ENCODE results near the gene THAP8.

The THAP8 gene

DNA sequence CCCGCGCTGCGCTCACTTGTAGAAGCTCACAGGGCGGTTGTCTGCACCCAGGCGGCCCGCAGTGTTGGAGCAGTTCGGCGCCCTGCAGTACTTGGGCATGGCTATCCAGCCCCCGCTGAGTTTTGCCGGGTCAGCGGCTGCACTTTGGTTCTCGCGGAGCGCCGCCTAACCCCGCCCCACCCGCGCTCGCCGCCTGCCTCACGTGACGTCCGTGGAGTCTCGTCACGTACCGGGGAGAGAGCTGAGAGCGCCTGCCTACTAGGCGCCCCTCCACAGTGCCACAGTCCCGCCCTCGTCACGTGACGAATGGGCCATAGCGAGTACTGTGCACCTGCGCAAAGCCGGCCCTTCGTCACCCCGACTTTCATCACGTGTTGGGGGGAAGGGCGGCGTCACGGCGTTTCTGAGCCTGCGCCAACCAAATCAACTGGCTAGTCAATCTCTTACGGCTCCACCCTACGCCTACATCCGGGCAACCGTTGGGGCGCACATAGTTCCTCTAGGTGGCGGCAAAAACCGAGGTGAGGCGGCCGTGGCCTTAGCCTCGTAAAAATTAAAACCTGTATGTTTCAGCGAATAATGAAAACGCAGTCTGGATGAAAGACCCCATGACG is at the start of gene THAP8 (continued):
- TF ChIP-seq, protein P1, sequence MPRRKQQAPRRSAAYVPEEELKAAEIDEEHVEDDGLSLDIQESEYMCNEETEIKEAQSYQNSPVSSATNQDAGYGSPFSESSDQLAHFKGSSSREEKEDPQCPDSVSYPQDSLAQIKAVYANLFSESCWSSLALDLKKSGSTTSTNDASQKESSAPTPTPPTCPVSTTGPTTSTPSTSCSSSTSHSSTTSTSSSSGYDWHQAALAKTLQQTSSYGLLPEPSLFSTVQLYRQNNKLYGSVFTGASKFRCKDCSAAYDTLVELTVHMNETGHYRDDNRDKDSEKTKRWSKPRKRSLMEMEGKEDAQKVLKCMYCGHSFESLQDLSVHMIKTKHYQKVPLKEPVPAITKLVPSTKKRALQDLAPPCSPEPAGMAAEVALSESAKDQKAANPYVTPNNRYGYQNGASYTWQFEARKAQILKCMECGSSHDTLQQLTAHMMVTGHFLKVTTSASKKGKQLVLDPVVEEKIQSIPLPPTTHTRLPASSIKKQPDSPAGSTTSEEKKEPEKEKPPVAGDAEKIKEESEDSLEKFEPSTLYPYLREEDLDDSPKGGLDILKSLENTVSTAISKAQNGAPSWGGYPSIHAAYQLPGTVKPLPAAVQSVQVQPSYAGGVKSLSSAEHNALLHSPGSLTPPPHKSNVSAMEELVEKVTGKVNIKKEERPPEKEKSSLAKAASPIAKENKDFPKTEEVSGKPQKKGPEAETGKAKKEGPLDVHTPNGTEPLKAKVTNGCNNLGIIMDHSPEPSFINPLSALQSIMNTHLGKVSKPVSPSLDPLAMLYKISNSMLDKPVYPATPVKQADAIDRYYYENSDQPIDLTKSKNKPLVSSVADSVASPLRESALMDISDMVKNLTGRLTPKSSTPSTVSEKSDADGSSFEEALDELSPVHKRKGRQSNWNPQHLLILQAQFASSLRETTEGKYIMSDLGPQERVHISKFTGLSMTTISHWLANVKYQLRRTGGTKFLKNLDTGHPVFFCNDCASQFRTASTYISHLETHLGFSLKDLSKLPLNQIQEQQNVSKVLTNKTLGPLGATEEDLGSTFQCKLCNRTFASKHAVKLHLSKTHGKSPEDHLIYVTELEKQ (tag by site-specific recombination; IDR thresholded peaks at IDR 0.05; ENCODE audit: borderline replicate concordance), result peak; percentile 74; the same call in 1 of the 2 replicates
- TF ChIP-seq ZNF335 (tag by site-specific recombination; conservative IDR thresholded peaks at IDR 0.05) (peak; percentile 99), ZNF624 (tag by site-specific recombination; IDR thresholded peaks at IDR 0.05) (no peak), BCL11A (tag by site-specific recombination; IDR thresholded peaks at IDR 0.05; ENCODE audit: low read depth) (peak; percentile 11; the same call in 1 of the 2 replicates), HOXC10 (CRISPR knock-in tag; IDR thresholded peaks at IDR 0.05) (0 out of 2 replicates have a peak, but pooled peaks have one; percentile 22), ZNF211 (tag by site-specific recombination; IDR thresholded peaks at IDR 0.05; ENCODE audit: low read depth) (no peak), GLIS2 (tag by site-specific recombination; IDR thresholded peaks at IDR 0.05) (peak; percentile 73), ZNF544 (tag by site-specific recombination; IDR thresholded peaks at IDR 0.05) (no peak), YY1 (tag by site-specific recombination; IDR thresholded peaks at IDR 0.05) (no peak), ZBTB8A (tag by site-specific recombination; IDR thresholded peaks at IDR 0.05) (peak; percentile 99)
- TF ChIP-seq, protein P2, sequence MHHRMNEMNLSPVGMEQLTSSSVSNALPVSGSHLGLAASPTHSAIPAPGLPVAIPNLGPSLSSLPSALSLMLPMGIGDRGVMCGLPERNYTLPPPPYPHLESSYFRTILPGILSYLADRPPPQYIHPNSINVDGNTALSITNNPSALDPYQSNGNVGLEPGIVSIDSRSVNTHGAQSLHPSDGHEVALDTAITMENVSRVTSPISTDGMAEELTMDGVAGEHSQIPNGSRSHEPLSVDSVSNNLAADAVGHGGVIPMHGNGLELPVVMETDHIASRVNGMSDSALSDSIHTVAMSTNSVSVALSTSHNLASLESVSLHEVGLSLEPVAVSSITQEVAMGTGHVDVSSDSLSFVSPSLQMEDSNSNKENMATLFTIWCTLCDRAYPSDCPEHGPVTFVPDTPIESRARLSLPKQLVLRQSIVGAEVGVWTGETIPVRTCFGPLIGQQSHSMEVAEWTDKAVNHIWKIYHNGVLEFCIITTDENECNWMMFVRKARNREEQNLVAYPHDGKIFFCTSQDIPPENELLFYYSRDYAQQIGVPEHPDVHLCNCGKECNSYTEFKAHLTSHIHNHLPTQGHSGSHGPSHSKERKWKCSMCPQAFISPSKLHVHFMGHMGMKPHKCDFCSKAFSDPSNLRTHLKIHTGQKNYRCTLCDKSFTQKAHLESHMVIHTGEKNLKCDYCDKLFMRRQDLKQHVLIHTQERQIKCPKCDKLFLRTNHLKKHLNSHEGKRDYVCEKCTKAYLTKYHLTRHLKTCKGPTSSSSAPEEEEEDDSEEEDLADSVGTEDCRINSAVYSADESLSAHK (tag by site-specific recombination; IDR thresholded peaks at IDR 0.05), result peak; percentile 74; the same call in 1 of the 2 replicates
- TF ChIP-seq, protein P3, sequence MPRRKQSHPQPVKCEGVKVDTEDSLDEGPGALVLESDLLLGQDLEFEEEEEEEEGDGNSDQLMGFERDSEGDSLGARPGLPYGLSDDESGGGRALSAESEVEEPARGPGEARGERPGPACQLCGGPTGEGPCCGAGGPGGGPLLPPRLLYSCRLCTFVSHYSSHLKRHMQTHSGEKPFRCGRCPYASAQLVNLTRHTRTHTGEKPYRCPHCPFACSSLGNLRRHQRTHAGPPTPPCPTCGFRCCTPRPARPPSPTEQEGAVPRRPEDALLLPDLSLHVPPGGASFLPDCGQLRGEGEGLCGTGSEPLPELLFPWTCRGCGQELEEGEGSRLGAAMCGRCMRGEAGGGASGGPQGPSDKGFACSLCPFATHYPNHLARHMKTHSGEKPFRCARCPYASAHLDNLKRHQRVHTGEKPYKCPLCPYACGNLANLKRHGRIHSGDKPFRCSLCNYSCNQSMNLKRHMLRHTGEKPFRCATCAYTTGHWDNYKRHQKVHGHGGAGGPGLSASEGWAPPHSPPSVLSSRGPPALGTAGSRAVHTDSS (tag by site-specific recombination; IDR thresholded peaks at IDR 0.05), result no peak
- TF ChIP-seq, protein P4, sequence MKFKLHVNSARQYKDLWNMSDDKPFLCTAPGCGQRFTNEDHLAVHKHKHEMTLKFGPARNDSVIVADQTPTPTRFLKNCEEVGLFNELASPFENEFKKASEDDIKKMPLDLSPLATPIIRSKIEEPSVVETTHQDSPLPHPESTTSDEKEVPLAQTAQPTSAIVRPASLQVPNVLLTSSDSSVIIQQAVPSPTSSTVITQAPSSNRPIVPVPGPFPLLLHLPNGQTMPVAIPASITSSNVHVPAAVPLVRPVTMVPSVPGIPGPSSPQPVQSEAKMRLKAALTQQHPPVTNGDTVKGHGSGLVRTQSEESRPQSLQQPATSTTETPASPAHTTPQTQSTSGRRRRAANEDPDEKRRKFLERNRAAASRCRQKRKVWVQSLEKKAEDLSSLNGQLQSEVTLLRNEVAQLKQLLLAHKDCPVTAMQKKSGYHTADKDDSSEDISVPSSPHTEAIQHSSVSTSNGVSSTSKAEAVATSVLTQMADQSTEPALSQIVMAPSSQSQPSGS (tag by site-specific recombination; IDR thresholded peaks at IDR 0.05; ENCODE audit: low read depth), result peak; percentile 81

DNA sequence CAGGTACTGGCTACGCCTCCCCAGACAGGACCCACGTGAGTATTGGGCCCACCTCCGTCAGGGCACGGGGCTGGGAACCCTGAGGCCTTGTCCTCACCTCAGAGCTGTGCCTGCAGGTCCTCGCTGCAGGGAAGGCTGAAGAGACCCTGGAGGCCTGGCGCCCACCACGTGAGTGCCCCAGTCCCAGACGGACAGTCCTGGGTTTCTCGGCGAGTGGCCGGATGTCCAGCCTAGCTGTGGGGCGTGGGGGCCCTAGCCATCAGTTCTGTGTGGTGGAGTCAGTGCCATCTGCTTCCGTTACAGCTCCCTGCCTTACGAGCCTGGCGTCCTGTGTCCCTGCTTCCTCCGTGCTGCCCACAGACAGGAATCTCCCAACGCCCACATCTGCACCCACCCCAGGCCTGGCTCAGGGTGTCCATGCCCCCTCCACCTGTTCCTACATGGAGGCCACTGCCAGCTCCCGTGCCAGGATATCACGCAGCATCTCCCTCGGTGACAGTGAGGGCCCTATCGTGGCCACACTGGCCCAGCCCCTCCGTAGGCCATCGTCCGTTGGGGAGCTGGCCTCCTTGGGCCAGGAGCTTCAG is 49.0 kb upstream of the THAP8 start:
- CTCF ChIA-PET, result interaction anchor here (1.0 to 4.4 kb wide), 2 partner anchors 25 to 42 kb away, joined by 3 to 21 read pairs; no protein-coding TSS in a partner anchor
- Histone ChIP-seq H3K36me3 (ENCODE audit: control insufficient read depth in 2 of 2, insufficient read depth in 1 of 2, low read length in 2 of 2) (peaks cover 84 to 86% of the 10 kb centered on the region in 2 experiments), H3K9me3 (ENCODE audit: control insufficient read depth, insufficient read depth, low read depth, low read length) (no peaks in the 10 kb centered on the region), H3K4me3 (ENCODE audit: low read depth, low read length) (no peak overlapping the region), H3K4me1 (ENCODE audit: control insufficient read depth, insufficient read depth, low read length) (no peaks in the 10 kb centered on the region), H3K27ac (ENCODE audit: extremely low read depth, low read depth, low read length) (no peak overlapping the region)
- TF ChIP-seq EGR2 (tag by site-specific recombination; IDR thresholded peaks at IDR 0.05; ENCODE audit: low read depth) (peak; percentile 72; the same call in 1 of the 2 replicates), ZSCAN23 (tag by site-specific recombination; IDR thresholded peaks at IDR 0.05) (no peak), ZNF600 (tag by site-specific recombination; IDR thresholded peaks at IDR 0.05) (peak; percentile 29; the same call in 1 of the 2 replicates), ZFHX2 (tag by site-specific recombination; conservative IDR thresholded peaks at IDR 0.05) (peak; percentile 61; the same call in 1 of the 2 replicates), GLIS2 (tag by site-specific recombination; IDR thresholded peaks at IDR 0.05) (peak; percentile 49; the same call in 1 of the 2 replicates)
- TF ChIP-seq, protein P5, sequence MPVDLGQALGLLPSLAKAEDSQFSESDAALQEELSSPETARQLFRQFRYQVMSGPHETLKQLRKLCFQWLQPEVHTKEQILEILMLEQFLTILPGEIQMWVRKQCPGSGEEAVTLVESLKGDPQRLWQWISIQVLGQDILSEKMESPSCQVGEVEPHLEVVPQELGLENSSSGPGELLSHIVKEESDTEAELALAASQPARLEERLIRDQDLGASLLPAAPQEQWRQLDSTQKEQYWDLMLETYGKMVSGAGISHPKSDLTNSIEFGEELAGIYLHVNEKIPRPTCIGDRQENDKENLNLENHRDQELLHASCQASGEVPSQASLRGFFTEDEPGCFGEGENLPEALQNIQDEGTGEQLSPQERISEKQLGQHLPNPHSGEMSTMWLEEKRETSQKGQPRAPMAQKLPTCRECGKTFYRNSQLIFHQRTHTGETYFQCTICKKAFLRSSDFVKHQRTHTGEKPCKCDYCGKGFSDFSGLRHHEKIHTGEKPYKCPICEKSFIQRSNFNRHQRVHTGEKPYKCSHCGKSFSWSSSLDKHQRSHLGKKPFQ (tag by site-specific recombination; IDR thresholded peaks at IDR 0.05), result no peak
- TF ChIP-seq, protein P4 (tag by site-specific recombination; IDR thresholded peaks at IDR 0.05; ENCODE audit: low read depth), result no peak
- POLR2A ChIA-PET, result interaction anchor here (0.7 to 3.5 kb wide), 6 partner anchors 8 to 89 kb away, joined by 3 to 33 read pairs (median 3); partner anchors contain the start of genes ALKBH6, POLR2I, TBCB and THAP8

Measured in HEK293 (cell line).